Fibroblast of the aortic adventitia (primary cell): ENCODE data around the gene GRIK1. TPM values are rescaled to one million over a fixed set of nuclear protein-coding genes. Genes with fewer than 3 reads are reported as not detected.
"Not testable (repeated sequence)": the region's sequence is repeated elsewhere in the genome, so short reads cannot be mapped to it uniquely, and the experiment has no call there.

Experiments
- DNase-seq: peaks from one replicate; pipeline ENCODE4 v3.0.0-alpha.2; 2010; ENCODE audit warnings: low read depth
- H3K4me3 ChIP-seq: 2 replicates; pipeline ENCODE4 v1.5.1; 2011; ENCODE audit warnings: low read depth, mild to moderate bottlenecking, control low read depth, low read length, moderate library complexity
- total RNA-seq: library from RNA; depleted of rRNA; stranded (reverse); fragments of >200 nt; gene quantifications from 2 replicates; pipeline ENCODE4 v1.2.3, GENCODE V29; 2012; ENCODE audit warnings: low replicate concordance
- TF ChIP-seq, protein P1 (sequence below): IDR thresholded peaks from 2 replicates; pipeline ENCODE4 v1.5.1; 2011; ENCODE audit warnings: mild to moderate bottlenecking, low read length, control low read depth, inconsistent platforms; ENCODE audit not compliant: insufficient read depth

GRIK1 gene
- total RNA-seq, 1 donor: 0.81 TPM

- TF ChIP-seq, protein P1, sequence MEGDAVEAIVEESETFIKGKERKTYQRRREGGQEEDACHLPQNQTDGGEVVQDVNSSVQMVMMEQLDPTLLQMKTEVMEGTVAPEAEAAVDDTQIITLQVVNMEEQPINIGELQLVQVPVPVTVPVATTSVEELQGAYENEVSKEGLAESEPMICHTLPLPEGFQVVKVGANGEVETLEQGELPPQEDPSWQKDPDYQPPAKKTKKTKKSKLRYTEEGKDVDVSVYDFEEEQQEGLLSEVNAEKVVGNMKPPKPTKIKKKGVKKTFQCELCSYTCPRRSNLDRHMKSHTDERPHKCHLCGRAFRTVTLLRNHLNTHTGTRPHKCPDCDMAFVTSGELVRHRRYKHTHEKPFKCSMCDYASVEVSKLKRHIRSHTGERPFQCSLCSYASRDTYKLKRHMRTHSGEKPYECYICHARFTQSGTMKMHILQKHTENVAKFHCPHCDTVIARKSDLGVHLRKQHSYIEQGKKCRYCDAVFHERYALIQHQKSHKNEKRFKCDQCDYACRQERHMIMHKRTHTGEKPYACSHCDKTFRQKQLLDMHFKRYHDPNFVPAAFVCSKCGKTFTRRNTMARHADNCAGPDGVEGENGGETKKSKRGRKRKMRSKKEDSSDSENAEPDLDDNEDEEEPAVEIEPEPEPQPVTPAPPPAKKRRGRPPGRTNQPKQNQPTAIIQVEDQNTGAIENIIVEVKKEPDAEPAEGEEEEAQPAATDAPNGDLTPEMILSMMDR: no peak
- no peak for DNase-seq
- no peak overlapping the region for H3K4me3 ChIP-seq
These were observed 18.8 kb upstream of the GRIK1 start for GRCh38 chr21:29958551-29958950.

DNA sequence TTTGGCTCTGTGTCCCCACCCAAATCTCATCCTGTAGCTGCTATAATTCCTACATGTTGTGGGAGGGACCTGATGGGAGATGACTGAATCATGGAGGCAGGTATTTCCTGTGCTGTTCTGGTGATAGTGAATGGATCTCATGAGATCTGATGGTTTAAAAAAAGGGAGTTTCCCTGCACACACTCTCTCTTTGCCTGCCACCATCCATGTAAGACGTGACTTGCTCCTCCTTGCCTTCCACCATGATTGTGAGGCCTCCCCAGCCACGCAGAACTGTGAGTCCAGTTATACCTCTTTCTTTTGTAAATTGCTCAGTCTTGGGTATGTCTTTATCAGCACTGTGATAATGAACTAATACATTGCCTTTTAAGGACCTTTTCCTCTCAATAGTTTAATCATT, 18.2 kb upstream of the GRIK1 start:
- DNase-seq, H3K4me3 ChIP-seq: not testable (repeated sequence)

GRCh38 chr21:29953690-29954089, 13.9 kb upstream of the GRIK1 start:
- TF ChIP-seq, protein P1: no peak
- DNase-seq: no peak
- no peak overlapping the region for H3K4me3 ChIP-seq

DNA sequence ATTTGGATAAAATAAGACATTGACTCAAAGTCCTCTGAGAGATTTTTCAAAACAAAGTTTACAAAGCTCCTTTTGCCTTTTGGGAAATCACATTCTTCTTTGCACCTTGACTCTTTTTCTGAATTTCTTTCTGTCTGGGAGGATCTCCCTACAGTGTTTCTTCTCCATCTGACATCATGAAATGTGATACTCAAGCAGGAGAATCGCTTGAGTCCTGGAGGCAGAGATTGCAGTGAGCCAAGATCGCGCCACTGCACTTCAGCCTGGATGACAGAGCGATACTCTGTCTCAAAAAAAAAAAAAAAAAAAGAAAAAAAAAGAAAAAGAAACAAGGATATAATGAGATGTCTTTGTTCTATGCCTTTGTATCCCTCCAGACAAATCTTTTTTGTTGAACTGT, 13.3 kb upstream of the GRIK1 start:
- no peak overlapping the region for H3K4me3 ChIP-seq
- TF ChIP-seq, protein P1: no peak
- no peak for DNase-seq

- DNase-seq: no peak
- H3K4me3 ChIP-seq: no peak overlapping the region
These were observed 12.1 kb upstream of the GRIK1 start for GRCh38 chr21:29951911-29952310.

DNA sequence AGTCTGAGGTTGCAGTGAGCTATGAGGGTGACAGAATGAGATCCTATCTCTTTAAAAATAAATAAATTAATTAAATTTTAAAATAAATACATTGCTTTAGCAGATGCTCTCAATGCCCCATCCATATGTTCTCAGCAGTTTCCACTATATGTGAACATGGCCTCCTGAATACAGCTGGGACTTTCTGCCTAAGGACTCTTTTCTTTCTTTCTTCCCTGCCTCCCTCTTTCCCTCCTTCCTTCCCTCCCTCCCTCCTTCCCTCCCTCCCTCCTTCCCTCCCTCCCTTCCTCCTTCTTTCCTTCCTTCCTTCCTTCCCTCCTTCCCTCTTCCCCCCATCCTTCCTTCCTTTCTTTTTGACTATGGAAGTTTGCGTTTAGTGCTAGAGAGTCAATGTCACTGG, 10.2 kb upstream of the GRIK1 start:
- DNase-seq: no peak
- TF ChIP-seq, protein P1: no peak
- H3K4me3 ChIP-seq: no peak overlapping the region

More at GRCh38 chr21:29951911-29952310, 12.1 kb upstream of the GRIK1 start:
- TF ChIP-seq, protein P1: no peak

DNA sequence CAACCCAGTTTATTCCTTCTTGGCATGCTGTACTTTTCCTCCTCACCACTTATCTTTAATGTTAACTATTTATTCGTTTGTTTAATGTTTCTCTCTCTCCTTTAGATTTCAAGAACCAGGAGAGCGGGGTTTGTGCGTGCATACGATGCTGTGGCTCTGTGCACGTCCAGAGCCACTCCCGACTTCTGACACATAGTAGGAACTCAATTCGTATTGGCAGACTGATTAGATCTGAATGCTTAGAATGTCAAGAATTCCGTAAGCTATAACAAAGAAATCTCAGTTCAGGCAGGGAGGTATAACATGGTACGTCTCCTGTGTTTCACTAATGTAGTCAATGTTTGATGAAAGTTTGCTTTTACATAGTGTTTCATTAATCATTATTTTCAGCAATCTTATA, 7.3 kb upstream of the GRIK1 start:
- no peak overlapping the region for H3K4me3 ChIP-seq
- no peak for DNase-seq
- TF ChIP-seq, protein P1: no peak

GRCh38 chr21:29943885-29944284, 4.1 kb upstream of the GRIK1 start:
- TF ChIP-seq, protein P1: no peak
- DNase-seq: no peak

More at GRCh38 chr21:29943885-29944284, 4.1 kb upstream of the GRIK1 start:
- no peak overlapping the region for H3K4me3 ChIP-seq
